Measurements from ENCODE around the gene TSKS.

- TF ChIP-seq CTCF (IDR thresholded peaks at IDR 0.05): no peak
- TF ChIP-seq EP300 (IDR thresholded peaks at IDR 0.05): no peak
- no peak for TF ChIP-seq POLR2AphosphoS5 (IDR thresholded peaks at IDR 0.05)
These were observed 49.4 kb upstream of the TSKS start for GRCh38 chr19:49812452-49812996.

Data from sigmoid colon (tissue), 4 donors.